B cell (primary cell): ENCODE data around the gene RREB1.

Experiments used
- CTCF ChIP-seq: fragments of 200-600 bp; IDR thresholded peaks from one replicate; pipeline ENCODE4 v1.8.0; 2022; ENCODE audit warnings: antibody characterized with exemption, mild to moderate bottlenecking
- EZH2 ChIP-seq: IDR thresholded peaks from 2 replicates; pipeline ENCODE4 v1.6.1; 2012; ENCODE audit warnings: borderline replicate concordance, low read depth, mild to moderate bottlenecking, moderate library complexity, low read length; ENCODE audit not compliant: insufficient read depth, poor library complexity, severe bottlenecking

- TF ChIP-seq CTCF (no peak), EZH2 (no peak)
Measured at GRCh38 chr6:7268816-7269555, 161.2 kb downstream of the RREB1 start.
